ELF-1 (cell line): ENCODE data around the gene TMEFF1.

Experiments used
- DNase-seq: peaks from one replicate; pipeline ENCODE4 v3.0.0-alpha.2; 2016; ENCODE audit warnings: low read depth, low spot score

Gene TMEFF1

GRCh38 chr9:100575765-100576386 is 102.9 kb downstream of the TMEFF1 start:
- no peak for DNase-seq

DNA sequence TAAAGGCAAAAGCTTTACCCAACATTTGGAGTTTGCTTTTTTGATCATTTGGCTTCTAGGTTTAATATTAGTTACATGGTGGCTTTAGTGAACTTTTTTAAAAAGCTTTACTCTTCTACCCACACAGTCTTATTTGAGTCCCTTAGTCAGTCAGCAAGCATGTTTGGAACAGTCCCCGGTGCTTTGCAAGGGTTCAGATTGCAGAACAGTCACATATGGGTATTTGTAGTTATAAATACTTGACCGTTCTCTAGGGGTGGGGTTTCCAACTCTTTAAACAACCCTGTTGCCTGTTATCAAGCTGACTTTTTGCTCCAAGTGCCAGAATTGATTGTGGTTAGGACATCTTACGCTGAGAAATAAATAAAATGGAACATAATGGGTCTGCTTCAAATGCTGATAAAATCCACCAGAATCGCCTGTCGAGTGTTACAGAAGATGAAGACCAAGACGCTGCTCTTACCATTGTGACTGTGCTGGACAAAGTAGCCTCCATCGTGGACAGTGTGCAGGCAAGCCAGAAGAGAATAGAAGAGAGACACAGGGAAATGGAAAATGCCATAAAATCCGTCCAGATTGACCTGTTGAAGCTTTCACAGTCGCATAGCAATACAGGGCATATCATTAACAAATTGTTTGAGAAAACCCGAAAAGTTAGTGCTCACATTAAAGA is 105.0 kb downstream of the TMEFF1 start, which contains the start of gene CAVIN4:
Gene CAVIN4, plus strand, starts transcription at position 304 of the 673 bp plus-strand sequence. Its CDS starts 65 bp downstream, at position 369.
- DNase-seq: no peak

DNA sequence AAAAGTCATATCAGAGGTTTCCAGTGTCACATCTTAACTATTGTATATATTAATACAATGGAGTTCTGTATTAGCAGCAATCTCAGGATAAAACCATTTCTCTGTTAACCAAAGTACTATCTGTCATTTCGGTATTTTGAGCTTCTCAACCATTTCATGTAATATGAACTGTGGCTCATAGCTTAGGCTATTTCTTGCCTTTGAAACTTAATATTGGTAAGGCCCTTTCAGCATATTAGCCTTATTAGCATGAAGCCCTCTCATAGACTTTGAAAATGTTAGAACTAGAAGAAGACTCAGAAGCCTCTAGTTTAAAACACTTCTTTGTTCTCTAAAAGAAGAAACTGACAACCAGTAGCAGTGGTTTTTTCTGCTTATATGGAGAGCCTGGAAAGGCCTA is 105.7 kb downstream of the TMEFF1 start:
- no peak for DNase-seq

DNA sequence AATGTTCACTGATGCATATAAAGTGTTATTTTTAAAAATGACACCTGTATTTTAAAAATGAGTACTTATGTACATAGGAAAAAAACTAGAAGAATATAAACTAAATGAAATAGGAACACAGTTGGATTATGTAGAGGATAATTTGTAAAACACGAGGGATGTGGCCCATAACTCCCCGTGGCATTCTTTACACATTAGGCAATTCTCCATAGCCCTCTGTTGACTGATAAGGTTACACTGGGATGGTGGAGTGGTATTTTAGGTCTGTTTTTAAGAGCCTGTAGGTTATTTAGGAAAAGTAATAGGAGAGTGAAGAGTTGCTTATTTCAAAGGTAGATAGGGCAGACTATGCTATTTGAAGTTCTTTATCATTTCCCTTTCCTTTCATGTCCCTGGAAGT is 106.7 kb downstream of the TMEFF1 start:
- DNase-seq: no peak

DNA sequence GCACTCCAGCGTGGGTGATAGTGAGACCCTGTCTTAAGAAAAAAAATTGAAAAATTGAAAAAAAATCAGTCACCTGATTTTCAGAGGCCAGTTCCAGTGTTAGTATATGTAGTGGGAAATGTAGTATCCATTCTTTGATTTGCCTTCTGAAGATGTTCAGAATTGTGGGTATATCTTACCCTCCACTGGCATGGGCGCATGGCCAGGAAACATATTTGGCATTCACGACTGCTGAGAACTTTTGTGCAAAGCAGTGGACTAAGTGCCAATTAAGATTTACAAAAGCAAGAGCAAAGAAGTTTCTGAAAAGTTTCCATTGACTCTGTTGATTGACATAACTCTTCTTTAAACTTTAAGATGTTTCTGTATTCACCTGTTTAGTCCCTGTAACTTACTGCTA is 107.3 kb downstream of the TMEFF1 start:
- no peak for DNase-seq

- DNase-seq: no peak
These were observed 108.1 kb downstream of the TMEFF1 start for GRCh38 chr9:100581081-100581480.

DNA sequence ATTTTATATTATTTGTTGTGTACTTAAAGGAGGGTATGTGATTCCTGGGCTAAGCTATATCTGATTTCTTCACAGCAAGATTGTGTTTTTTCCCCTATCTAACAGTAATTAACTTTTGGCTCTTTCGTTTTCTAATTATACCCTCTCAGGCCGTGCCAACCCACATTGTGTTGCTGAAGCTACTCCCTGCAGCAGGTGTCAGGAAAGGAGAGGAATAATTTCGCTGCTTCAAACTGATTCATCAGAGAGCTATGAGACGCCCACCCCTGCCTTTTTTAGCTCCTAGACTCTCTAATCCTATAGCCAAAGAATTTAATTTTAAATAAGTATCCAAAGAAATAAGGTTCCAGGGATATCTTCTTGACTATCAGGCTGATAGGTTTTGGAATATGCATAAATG is 108.7 kb downstream of the TMEFF1 start:
- DNase-seq: no peak

DNA sequence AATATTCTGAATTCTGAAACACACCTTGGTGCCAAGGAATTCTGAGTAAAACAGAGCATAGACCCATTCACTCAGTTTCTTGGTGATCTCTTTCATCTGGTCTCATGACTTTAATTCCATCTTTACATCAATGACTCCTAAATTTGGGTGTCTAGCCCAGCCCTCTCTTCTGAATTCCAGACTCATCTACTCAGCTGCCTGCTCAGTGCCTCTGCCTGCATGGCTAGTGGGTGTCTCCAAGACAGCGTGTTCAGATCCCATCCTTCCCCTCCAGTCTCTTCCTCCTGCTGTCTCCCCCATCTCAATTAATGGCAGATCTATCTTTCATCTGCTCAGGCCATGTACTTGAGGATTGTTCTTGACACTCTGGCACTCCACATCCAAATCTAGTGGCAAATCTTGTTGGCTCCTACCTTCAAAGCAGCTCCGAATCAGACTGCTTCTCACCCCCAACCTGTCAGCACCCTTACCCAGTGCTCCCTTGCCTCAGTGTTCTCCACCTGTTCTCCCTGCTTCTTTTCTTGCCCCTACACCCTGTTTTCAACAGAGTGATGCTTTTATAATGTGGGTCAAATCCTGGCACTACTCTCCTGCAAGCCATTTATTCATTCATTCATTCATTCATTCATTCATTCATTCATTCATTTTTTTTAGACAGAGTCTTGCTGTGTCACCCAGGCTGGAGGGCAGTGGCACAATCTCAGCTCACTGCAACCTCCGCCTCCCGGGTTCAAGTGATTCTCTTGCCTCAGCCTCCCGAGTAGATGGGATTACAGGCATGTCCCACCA is 110.3 kb downstream of the TMEFF1 start:
- no peak for DNase-seq

DNA sequence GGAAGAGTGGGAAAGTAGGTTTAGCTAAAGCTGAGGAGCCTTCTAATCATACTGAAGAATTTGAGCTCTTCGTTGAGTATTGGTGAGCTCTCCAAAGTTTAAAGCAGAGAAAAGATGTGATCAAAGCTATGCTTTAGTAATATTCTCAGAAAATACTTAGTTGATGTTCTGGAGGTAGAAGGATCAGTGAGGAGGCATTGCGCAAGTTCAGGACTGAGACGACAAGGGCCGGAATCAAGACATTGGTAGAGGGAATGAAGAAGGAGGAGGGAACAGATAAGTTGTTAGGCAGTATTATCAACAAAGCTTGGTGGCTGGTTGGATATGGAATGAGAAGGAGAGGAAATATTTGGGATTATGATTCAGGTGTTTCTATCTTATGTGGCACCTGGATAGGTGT is 112.0 kb downstream of the TMEFF1 start:
- no peak for DNase-seq

GRCh38 chr9:100586093-100586492 is 113.1 kb downstream of the TMEFF1 start:
- DNase-seq: no peak

DNA sequence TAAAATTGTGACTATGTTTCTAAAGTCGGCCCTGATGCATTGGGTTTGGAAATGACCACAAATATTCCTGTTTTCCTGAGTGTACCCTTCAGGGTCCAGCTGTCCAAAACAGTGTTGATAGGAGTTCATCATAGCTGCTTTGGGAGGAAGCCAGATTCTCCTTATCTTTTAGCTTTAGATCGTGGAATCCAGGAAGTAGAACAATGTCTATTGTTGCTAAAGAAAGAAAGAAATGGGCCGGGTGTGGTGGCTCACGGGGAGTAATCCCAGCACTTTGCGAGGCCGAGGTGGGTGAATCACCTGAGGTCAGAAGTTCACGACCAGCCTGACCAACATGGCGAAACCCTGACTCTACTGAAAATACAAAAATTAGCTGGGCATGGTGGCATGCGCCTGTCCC is 114.4 kb downstream of the TMEFF1 start:
- DNase-seq: no peak

- DNase-seq: no peak
These were observed 116.6 kb downstream of the TMEFF1 start for GRCh38 chr9:100589582-100589981.

- DNase-seq: no peak
These were observed 117.5 kb downstream of the TMEFF1 start for GRCh38 chr9:100590481-100590880.

DNA sequence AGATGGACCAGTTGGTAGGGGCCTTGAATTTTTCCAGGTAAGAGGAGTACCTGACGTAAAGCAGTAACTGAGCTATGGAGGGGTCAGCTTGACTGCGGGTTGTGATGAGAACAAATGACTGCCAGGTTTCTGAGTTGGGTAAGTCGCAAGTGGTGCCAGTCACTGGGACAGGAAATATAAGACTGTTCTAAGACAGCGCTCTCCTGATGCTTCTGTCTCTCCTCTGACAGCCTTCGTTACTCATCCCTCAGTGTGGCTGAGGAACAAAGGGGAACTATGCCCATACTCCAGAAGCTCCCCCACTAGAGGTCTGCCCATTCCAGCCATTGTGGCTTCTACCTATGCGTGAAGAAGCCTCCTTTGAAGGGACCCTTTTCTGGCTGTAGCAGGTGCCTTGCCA is 118.2 kb downstream of the TMEFF1 start:
- DNase-seq: no peak

DNA sequence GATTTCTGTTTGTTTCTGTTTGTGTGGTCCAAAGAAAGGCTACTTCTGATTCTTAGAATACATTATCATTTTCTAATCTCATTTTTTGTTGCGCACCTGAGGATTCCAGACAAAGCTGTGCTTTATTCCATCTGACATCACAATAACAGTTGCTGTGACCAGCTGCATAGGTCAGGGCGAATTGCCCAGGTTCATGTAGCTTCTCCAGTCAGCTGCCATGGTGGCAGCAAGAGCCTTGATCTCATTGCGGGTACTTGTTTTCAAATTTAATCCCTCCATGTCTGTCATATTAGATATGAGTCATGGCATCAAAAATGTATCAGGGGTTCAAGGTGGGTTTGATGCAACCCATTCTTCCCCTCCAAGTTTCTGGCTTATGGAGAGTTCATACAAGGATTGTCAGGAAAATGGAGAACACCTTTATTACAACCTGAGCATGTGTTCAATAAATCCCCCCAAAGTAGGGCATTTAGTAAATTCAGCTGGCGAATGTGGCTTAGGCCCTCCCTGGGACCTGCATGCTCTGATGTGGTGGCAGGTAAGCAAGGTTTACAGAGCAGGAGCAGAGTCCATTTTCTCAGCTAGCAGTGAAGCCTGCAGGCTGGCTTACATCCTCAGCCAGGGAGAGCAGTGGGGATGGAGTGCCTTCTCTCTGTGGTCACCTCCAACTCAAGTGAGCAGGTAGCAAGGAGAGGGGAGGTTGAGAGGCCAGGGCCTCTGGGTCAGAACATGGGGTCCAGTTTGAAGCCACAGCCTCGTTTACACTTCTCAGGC is 118.9 kb downstream of the TMEFF1 start:
- no peak for DNase-seq

GRCh38 chr9:100595391-100596199 is 122.6 kb downstream of the TMEFF1 start:
- peak; percentile 61 for DNase-seq

GRCh38 chr9:100597236-100597635 is 124.3 kb downstream of the TMEFF1 start:
- no peak for DNase-seq

DNA sequence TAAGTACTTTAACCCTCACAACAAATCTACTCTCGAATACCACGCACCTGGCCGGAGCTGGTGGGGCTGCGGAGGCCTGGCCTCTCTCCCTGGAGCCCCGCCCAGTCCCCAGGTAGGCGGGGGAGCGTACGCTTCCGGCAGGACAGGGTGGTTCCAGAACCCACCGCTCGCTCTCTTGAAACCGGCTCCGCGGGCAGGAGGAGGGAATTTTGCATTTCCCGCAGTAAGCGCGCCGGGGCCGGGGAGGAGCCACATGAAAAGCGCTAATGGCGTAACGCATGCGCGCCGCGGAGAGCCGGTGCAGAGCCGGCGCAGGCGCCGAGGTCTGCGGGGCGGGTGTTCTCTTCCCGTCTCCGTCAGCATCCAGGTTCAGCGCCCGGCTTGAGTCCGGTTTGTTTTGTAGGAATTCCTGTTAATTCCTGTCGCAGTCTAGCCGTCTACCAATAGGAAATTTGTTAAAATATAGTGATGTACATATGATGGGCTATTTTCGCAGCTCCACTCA is 125.7 kb downstream of the TMEFF1 start:
- DNase-seq: peak; percentile 98

DNA sequence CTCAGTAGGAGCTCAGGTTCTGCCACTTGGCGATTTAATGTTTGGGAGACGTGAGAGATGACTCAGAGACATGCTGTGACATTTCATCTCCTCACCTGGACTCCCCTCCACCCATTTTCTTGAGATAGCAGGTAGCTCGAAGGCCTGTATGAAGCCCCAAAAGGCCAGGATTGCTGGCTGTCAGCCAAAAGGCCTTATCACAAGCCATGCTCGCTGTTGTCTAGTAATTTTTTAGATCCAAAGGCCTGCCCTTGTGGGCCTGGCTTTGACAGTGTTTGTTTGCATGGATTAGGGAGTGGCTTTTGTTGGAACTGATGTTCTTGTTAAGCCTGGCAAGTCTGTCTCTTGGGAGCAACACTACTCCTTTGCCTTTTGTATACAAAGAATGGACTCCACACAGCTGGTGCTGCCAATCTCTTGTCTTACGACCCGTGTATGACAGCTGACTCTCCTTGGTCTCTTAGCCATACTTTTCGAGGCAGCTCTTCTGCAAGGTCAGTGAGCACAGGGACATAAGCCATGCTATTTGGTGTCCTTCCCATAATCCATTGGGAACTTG is 127.7 kb downstream of the TMEFF1 start:
- no peak for DNase-seq

DNA sequence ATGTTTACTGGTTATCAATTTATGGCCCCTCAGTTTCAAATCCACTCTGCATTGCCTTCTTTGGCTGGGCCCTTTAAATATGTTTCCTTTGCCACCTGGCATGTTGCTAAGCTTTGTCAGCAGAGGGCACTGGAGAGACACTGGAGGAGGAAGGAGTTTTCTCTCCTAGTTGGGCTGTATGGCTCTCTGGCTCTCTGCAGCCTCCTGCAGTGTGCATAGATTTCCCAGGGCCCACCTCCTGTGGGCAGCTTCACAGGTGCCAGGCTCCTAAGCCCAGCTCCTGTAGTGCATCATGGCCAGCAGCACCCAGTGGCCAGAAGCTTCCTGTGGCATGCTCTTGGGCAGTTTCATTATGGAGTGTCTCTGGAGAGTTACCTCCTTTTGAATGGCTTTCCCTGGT is 128.3 kb downstream of the TMEFF1 start:
- DNase-seq: peak; percentile 74
